OCI-LY1 (cell line): ENCODE results near the gene USP6NL.
"Not testable (repeated sequence)": the region's sequence is repeated elsewhere in the genome, so short reads cannot be mapped to it uniquely, and the experiment has no call there.

ENCODE experiments used
- H2AFZ ChIP-seq: fragments of 200-600 bp; sonication (generic), shearing (Covaris generic); 2 replicates; pipeline ENCODE4 v1.6.0; 2014; ENCODE audit warnings: antibody characterized with exemption, mild to moderate bottlenecking, low read length
- H3F3A ChIP-seq: fragments of 200-600 bp; sonication (generic), shearing (Covaris generic); 2 replicates; pipeline ENCODE4 v1.6.0; 2014; ENCODE audit warnings: mild to moderate bottlenecking, antibody characterized with exemption, low read length, moderate library complexity; ENCODE audit not compliant: insufficient read depth
- H3K27ac ChIP-seq: fragments of 200-600 bp; sonication (generic); 2 replicates; pipeline ENCODE4 v1.5.1; 2014; ENCODE audit warnings: low read length, mixed run types, mild to moderate bottlenecking, low read depth; ENCODE audit not compliant: poor library complexity, severe bottlenecking
- H3K27me3 ChIP-seq: fragments of 200-600 bp; sonication (generic); 2 replicates; pipeline ENCODE4 v1.6.0; 2014; ENCODE audit warnings: antibody characterized with exemption, mild to moderate bottlenecking, low read length, moderate library complexity; ENCODE audit not compliant: insufficient read depth
- H3K36me3 ChIP-seq: fragments of 200-600 bp; sonication (generic); 2 replicates; pipeline ENCODE4 v1.6.1; 2014; ENCODE audit warnings: mild to moderate bottlenecking, antibody characterized with exemption, low read length, moderate library complexity, mixed read lengths; ENCODE audit not compliant: insufficient read depth
- H3K4me1 ChIP-seq: fragments of 200-600 bp; sonication (generic); 2 replicates; pipeline ENCODE4 v1.5.1; 2014; ENCODE audit warnings: mild to moderate bottlenecking, low read length, moderate library complexity; ENCODE audit not compliant: insufficient read depth, severe bottlenecking
- H3K4me2 ChIP-seq: fragments of 200-600 bp; sonication (generic), shearing (Covaris generic); 2 replicates; pipeline ENCODE4 v1.6.1; 2014; ENCODE audit warnings: low read length
- H3K4me3 ChIP-seq: fragments of 200-600 bp; sonication (generic); 2 replicates; pipeline ENCODE4 v1.5.1; 2014; ENCODE audit warnings: low read length, low read depth, mild to moderate bottlenecking, mixed read lengths; ENCODE audit not compliant: poor library complexity, severe bottlenecking
- H3K79me2 ChIP-seq: fragments of 200-600 bp; shearing (Covaris generic); 2 replicates; pipeline ENCODE4 v1.6.1; 2016; ENCODE audit warnings: mixed run types, low read length, mixed read lengths; ENCODE audit not compliant: insufficient read depth
- H3K9ac ChIP-seq: fragments of 200-600 bp; sonication (generic), shearing (Covaris generic); 2 replicates; pipeline ENCODE4 v1.6.1; 2014; ENCODE audit warnings: mild to moderate bottlenecking, low read length, mixed read lengths
- H3K9me2 ChIP-seq: fragments of 200-600 bp; sonication (generic), shearing (Covaris generic); 2 replicates; pipeline ENCODE4 v1.6.1; 2014; ENCODE audit warnings: low read depth, mild to moderate bottlenecking, low read length, mixed read lengths
- H3K9me3 ChIP-seq: fragments of 200-600 bp; shearing (Covaris generic); 2 replicates; pipeline ENCODE4 v1.6.1; 2014; ENCODE audit warnings: low read length, mixed read lengths
- H4K20me1 ChIP-seq: fragments of 200-600 bp; sonication (generic), shearing (Covaris generic); 2 replicates; pipeline ENCODE4 v1.6.0; 2016; ENCODE audit warnings: mild to moderate bottlenecking, low read length; ENCODE audit not compliant: insufficient read depth
- EZH2 ChIP-seq: fragments of 200-600 bp; sonication (generic), shearing (Covaris generic); IDR thresholded peaks from 2 replicates; pipeline ENCODE4 v1.8.0; 2017; ENCODE audit warnings: borderline replicate concordance, mixed run types, mild to moderate bottlenecking, antibody characterized with exemption, low read length, moderate library complexity, mixed read lengths
- TF ChIP-seq, protein P1 (sequence below): fragments of 200-600 bp; sonication (generic), shearing (Covaris generic); IDR thresholded peaks from 2 replicates; pipeline ENCODE4 v1.5.1; 2017; ENCODE audit warnings: mild to moderate bottlenecking, antibody characterized with exemption, low read length, moderate library complexity, mixed read lengths

The USP6NL gene

DNA sequence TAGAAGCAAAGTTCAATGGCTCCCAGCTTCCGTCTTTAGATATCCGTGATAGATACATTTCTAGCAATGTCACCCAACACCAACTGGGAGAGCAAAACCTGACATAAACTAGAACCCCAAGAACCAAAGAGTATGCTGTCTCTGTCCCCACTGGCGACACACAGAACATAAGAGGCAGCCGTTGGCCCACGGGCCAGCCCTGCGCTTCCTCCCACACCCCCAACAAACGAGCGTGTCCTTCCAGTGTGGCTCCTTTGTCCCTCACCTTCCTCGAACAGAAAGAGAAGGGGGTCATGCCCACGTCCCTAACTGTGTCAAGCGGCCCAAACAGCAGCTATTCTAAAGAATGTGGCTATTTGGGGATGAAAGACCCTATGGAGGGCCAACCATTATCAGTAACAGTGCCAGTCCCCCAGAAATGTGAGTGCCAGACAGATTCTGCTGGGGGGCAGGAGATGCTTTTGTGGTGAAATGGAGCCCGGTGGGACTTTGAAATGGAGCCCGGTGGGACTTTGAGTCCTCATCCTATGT lies 171.9 kb downstream of the USP6NL start:
- no peaks in the 10 kb centered on the region for H3K9me2 ChIP-seq
- H3F3A ChIP-seq = no peaks in the 10 kb centered on the region
- peaks cover 5% of the 10 kb centered on the region; the same call in 1 of the 2 replicates for H3K27me3 ChIP-seq
- no peak overlapping the region for H3K27ac ChIP-seq
- H3K9me3 ChIP-seq = no peaks in the 10 kb centered on the region
- H3K9ac ChIP-seq = no peak overlapping the region
- no peak overlapping the region for H3K4me2 ChIP-seq
- H3K4me1 ChIP-seq = no peaks in the 10 kb centered on the region
- H3K79me2 ChIP-seq = no peaks in the 10 kb centered on the region
- no peak overlapping the region for H3K4me3 ChIP-seq
- no peak overlapping the region for H2AFZ ChIP-seq
- no peaks in the 10 kb centered on the region for H4K20me1 ChIP-seq
- no peaks in the 10 kb centered on the region for H3K36me3 ChIP-seq
- TF ChIP-seq, protein P1, sequence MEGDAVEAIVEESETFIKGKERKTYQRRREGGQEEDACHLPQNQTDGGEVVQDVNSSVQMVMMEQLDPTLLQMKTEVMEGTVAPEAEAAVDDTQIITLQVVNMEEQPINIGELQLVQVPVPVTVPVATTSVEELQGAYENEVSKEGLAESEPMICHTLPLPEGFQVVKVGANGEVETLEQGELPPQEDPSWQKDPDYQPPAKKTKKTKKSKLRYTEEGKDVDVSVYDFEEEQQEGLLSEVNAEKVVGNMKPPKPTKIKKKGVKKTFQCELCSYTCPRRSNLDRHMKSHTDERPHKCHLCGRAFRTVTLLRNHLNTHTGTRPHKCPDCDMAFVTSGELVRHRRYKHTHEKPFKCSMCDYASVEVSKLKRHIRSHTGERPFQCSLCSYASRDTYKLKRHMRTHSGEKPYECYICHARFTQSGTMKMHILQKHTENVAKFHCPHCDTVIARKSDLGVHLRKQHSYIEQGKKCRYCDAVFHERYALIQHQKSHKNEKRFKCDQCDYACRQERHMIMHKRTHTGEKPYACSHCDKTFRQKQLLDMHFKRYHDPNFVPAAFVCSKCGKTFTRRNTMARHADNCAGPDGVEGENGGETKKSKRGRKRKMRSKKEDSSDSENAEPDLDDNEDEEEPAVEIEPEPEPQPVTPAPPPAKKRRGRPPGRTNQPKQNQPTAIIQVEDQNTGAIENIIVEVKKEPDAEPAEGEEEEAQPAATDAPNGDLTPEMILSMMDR = no peak
- no peak for TF ChIP-seq EZH2

DNA sequence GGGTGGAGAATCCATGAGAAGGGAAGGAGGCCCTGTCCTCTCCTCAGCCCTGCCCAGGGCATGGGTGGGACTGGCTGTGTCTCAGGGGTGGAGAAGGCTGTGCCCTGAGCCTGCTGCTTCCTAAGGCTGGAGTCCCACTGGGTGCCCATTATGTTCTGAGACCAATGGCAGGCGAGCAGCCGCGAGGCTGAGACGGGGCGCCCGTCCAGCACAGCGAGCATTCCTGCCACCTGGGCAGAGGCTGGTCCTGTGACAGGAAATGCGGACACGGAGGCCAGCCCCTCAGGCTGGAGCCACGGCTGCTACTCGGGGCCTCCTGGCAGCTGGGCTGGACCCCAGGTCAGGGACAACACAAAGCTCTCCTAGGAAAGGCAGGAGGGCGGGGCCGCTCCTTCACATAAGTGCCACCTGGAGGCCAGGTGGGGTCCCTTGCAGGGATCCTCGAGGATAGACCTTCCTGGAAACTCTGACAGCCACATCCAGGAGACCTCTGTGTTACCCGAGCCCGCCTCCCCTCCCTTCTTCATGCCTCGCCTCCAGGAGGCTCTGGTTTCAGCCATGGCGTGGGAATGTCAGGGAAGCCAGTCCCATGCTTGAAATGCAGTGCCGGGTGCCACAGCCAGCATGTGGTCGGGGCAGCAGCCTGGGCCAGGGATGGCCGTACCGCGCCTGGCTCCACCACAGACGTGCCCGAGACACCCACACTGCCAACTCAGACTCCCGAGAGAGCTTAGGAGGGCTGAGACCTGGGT lies 173.9 kb downstream of the USP6NL start:
- no peaks in the 10 kb centered on the region for H3K36me3 ChIP-seq
- H3F3A ChIP-seq = no peaks in the 10 kb centered on the region
- no peak overlapping the region for H3K4me2 ChIP-seq
- no peaks in the 10 kb centered on the region for H3K9me3 ChIP-seq
- no peak overlapping the region for H3K4me3 ChIP-seq
- no peaks in the 10 kb centered on the region for H3K9me2 ChIP-seq
- H3K27me3 ChIP-seq = peaks cover 5% of the 10 kb centered on the region; the same call in 1 of the 2 replicates
- H3K79me2 ChIP-seq = no peaks in the 10 kb centered on the region
- no peak overlapping the region for H3K9ac ChIP-seq
- H2AFZ ChIP-seq = no peak overlapping the region
- no peaks in the 10 kb centered on the region for H3K4me1 ChIP-seq
- TF ChIP-seq, protein P1 = no peak
- no peak for TF ChIP-seq EZH2
- H4K20me1 ChIP-seq = no peaks in the 10 kb centered on the region
- no peak overlapping the region for H3K27ac ChIP-seq

DNA sequence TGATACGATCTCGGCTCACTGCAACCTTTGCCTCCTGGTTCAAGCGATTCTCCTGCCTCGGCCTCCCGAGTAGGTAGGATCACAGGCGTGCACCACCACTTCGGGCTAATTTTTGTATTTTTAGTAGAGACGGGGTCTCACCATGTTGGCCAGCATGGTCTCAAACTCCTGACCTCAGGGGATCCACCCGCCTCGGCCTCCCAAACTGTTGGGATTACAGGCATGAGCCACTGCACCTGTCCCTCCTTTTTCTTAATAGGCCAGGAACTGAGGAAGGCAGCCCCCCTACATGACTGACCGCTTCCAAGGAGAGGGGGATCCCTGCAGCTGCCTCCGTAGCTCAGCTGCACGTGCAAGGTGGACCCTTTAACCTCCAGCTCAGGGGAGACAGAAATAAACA lies 175.0 kb downstream of the USP6NL start:
- not testable (repeated sequence) for H3F3A ChIP-seq, H3K4me1 ChIP-seq, H3K9me3 ChIP-seq, H3K9me2 ChIP-seq, H3K4me3 ChIP-seq, H3K27me3 ChIP-seq, H3K9ac ChIP-seq, H3K36me3 ChIP-seq, H2AFZ ChIP-seq, H3K79me2 ChIP-seq, H4K20me1 ChIP-seq, H3K4me2 ChIP-seq, H3K27ac ChIP-seq

DNA sequence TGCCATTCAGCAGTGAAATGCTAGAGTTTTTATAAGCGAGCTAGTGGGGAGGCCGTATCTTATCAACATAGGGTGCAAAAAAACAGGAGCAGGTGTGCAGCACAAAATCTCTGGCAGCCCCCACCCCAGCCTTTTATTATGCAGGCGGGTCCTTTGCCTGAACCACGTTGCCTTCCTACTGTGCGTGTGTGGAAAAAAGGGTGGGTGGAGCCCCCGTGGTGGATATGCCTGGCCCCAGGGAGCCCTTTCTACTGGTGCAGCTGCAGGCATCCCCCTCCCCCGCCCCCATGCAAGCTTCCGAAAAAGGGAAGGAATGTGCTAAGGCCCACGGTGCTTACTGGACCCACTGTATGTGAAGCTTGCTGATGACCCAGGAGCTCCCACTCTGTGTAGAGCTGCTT lies 175.9 kb downstream of the USP6NL start:
- no peaks in the 10 kb centered on the region for H3K79me2 ChIP-seq
- no peak overlapping the region for H3K9ac ChIP-seq
- no peak overlapping the region for H3K4me2 ChIP-seq
- no peaks in the 10 kb centered on the region for H4K20me1 ChIP-seq
- no peaks in the 10 kb centered on the region for H3F3A ChIP-seq
- peaks cover 5% of the 10 kb centered on the region; the same call in 1 of the 2 replicates for H3K27me3 ChIP-seq
- H3K27ac ChIP-seq = no peak overlapping the region
- H2AFZ ChIP-seq = no peak overlapping the region
- no peak overlapping the region for H3K4me3 ChIP-seq
- H3K36me3 ChIP-seq = no peaks in the 10 kb centered on the region
- H3K9me2 ChIP-seq = no peaks in the 10 kb centered on the region
- H3K9me3 ChIP-seq = no peaks in the 10 kb centered on the region
- TF ChIP-seq, protein P1 = no peak
- no peak for TF ChIP-seq EZH2
- H3K4me1 ChIP-seq = no peaks in the 10 kb centered on the region
